ENCODE measurements around the gene PRSS38. TPM values are rescaled to one million over a fixed set of nuclear protein-coding genes. Genes with fewer than 3 reads are reported as not detected.

Gene PRSS38
- total and polyA plus RNA-seq, 2 experiments from 2014 or later: not detected

GRCh38 chr1:227891955-227892488, 76.5 kb downstream of the PRSS38 start:
- Histone ChIP-seq H4K20me1 (replicated peaks; ENCODE audit: insufficient read depth) (no peaks in the 10 kb centered on the region), H3K27me3 (ENCODE audit: insufficient read depth) (no peaks in the 10 kb centered on the region), H3K79me2 (replicated peaks; ENCODE audit: insufficient read depth) (no peaks in the 10 kb centered on the region), H3K9me2 (ENCODE audit: insufficient read depth) (no peaks in the 10 kb centered on the region), H3K4me3 (no peak overlapping the region), H3K4me2 (no peak overlapping the region), H3K36me3 (ENCODE audit: insufficient read depth) (no peaks in the 10 kb centered on the region), H3K27ac (ENCODE audit: low read depth) (no peak overlapping the region), H3K4me1 (ENCODE audit: insufficient read depth) (0 out of 2 replicates have a peak, but pooled peaks cover 10% of the 10 kb centered on the region), H3F3A (replicated peaks; ENCODE audit: low read depth) (no peaks in the 10 kb centered on the region), H2AFZ (peak overlapping the region; percentile 69)
- H3K9me3 Mint-ChIP-seq: no peaks in the 10 kb centered on the region
- H3K4me3 Mint-ChIP-seq: no peak overlapping the region
- ATAC-seq (no peak), DNase-seq (ENCODE audit: low spot score) (no peak)
- peaks cover 14% of the 10 kb centered on the region for H3K4me1 Mint-ChIP-seq
- TF ChIP-seq NANOG (IDR thresholded peaks at IDR 0.05; ENCODE audit: borderline replicate concordance) (no peak), ZNF114 (CRISPR knock-in tag; IDR thresholded peaks at IDR 0.05) (no peak), ZNF331 (CRISPR knock-in tag; IDR thresholded peaks at IDR 0.05; ENCODE audit: low read depth) (no peak), ETS1 (IDR thresholded peaks at IDR 0.05) (no peak), ZNF462 (CRISPR knock-in tag; IDR thresholded peaks at IDR 0.05) (no peak), JUNB (IDR thresholded peaks at IDR 0.05; ENCODE audit: unreplicated experiment) (no peak), POLR2AphosphoS5 (IDR thresholded peaks at IDR 0.05; ENCODE audit: low read depth) (no peak), STAT1 (IDR thresholded peaks at IDR 0.05; ENCODE audit: unreplicated experiment) (no peak), REST (IDR thresholded peaks at IDR 0.05; ENCODE audit: unreplicated experiment) (no peak), CREB1 (CRISPR knock-in tag; IDR thresholded peaks at IDR 0.05; ENCODE audit: low read depth) (no peak), CTCF (conservative IDR thresholded peaks at IDR 0.05; ENCODE audit: low read depth in 2 of 2) (no peak), EZH2 (IDR thresholded peaks at IDR 0.05; ENCODE audit: low read depth, unreplicated experiment) (no peak), EZH2phosphoT487 (IDR thresholded peaks at IDR 0.05; ENCODE audit: unreplicated experiment) (no peak)
- H3K36me3 Mint-ChIP-seq (ENCODE audit: low read depth): no peaks in the 10 kb centered on the region
- no peak overlapping the region for H3K27ac Mint-ChIP-seq
- H3K27me3 Mint-ChIP-seq (ENCODE audit: insufficient read depth, low read depth, poor library complexity): peaks cover 13% of the 10 kb centered on the region
